ENCODE data around the gene MYPOP.
"Not testable (repeated sequence)": the region's sequence is repeated elsewhere in the genome, so short reads cannot be mapped to it uniquely, and the experiment has no call there.

MYPOP gene

GRCh38 chr19:45900738-45901431 lies 1.5 kb downstream of the MYPOP start:
- H3K4me3 ChIP-seq (ENCODE audit: low read length) = peak overlapping the region; percentile 93
- no peak for TF ChIP-seq CTCF (IDR thresholded peaks at IDR 0.05; ENCODE audit: insufficient read depth, low read depth, low read length, missing control alignments)
- peak; percentile 37 for DNase-seq (ENCODE audit: low read depth)

GRCh38 chr19:45899919-45900589 lies 2.4 kb downstream of the MYPOP start:
- DNase-seq (ENCODE audit: low read depth) = no peak
- no peak for TF ChIP-seq CTCF (IDR thresholded peaks at IDR 0.05; ENCODE audit: insufficient read depth, low read depth, low read length, missing control alignments)
- H3K4me3 ChIP-seq (ENCODE audit: low read length) = no peak overlapping the region

GRCh38 chr19:45899253-45899652 lies 3.2 kb downstream of the MYPOP start:
- no peak for TF ChIP-seq CTCF (IDR thresholded peaks at IDR 0.05; ENCODE audit: insufficient read depth, low read depth, low read length, missing control alignments)
- H3K4me3 ChIP-seq (ENCODE audit: low read length) = no peak overlapping the region
- no peak for DNase-seq (ENCODE audit: low read depth)

- no peak overlapping the region for H3K4me3 ChIP-seq (ENCODE audit: low read length)
- no peak for DNase-seq (ENCODE audit: low read depth)
- no peak for TF ChIP-seq CTCF (IDR thresholded peaks at IDR 0.05; ENCODE audit: insufficient read depth, low read depth, low read length, missing control alignments)
Observed at GRCh38 chr19:45897261-45897812, 5.1 kb downstream of the MYPOP start.

GRCh38 chr19:45895983-45896599 lies 6.3 kb downstream of the MYPOP start:
- not testable (repeated sequence) for H3K4me3 ChIP-seq (ENCODE audit: low read length); DNase-seq (ENCODE audit: low read depth)

- no peak for DNase-seq (ENCODE audit: low read depth)
- no peak overlapping the region for H3K4me3 ChIP-seq (ENCODE audit: low read length)
- TF ChIP-seq CTCF (IDR thresholded peaks at IDR 0.05; ENCODE audit: insufficient read depth, low read depth, low read length, missing control alignments) = no peak
Observed at GRCh38 chr19:45895519-45895972, 6.9 kb downstream of the MYPOP start.

GRCh38 chr19:45890877-45891276 lies 11.5 kb downstream of the MYPOP start:
- no peak overlapping the region for H3K4me3 ChIP-seq (ENCODE audit: low read length)
- no peak for TF ChIP-seq CTCF (IDR thresholded peaks at IDR 0.05; ENCODE audit: insufficient read depth, low read depth, low read length, missing control alignments)
- DNase-seq (ENCODE audit: low read depth) = no peak
